Caco-2 (cell line): ENCODE measurements around the gene SLC38A11. TPM values are rescaled to one million over a fixed set of nuclear protein-coding genes. Genes with fewer than 3 reads are reported as not detected.

Source experiments
- BruUV-seq: library from RNA; stranded (reverse); fragments of 400-500 nt; replicated peaks from 2 replicates; lab custom pipeline; 2021; lab: Mats Ljungman, UMichigan
- CTCF ChIA-PET: fragments of 300-600 bp; sonication (Branson Sonifier 250); formaldehyde crosslinking; loops from one replicate; lab custom pipeline; 2022; ENCODE audit warnings: antibody characterized with exemption; lab: Charles Lee
- POLR2A ChIA-PET: fragments of 300-600 bp; sonication (Branson Sonifier 250); formaldehyde crosslinking; loops from one replicate; lab custom pipeline; 2022; ENCODE audit warnings: antibody characterized with exemption; lab: Charles Lee
- DNase-seq, 2 experiments: peaks; one replicate each; pipeline versions ENCODE4 v3.0.0 to v3.0.0-alpha.2; 2020 to 2022
- H3K27me3 ChIP-seq: replicated peaks from 2 replicates; pipeline ENCODE4 v1.6.0; 2011; ENCODE audit warnings: low read length; ENCODE audit not compliant: control insufficient read depth, insufficient read depth
- H3K36me3 ChIP-seq: 2 replicates; pipeline ENCODE4 v1.5.1; 2011; ENCODE audit warnings: low read length; ENCODE audit not compliant: control insufficient read depth, insufficient read depth
- H3K4me1 ChIP-seq: fragments of 250-450 bp; sonication (Bioruptor Pico); 2 replicates; pipeline ENCODE4 v1.5.1; 2020; ENCODE audit warnings: mild to moderate bottlenecking
- H3K4me3 ChIP-seq: 2 replicates; pipeline ENCODE4 v1.5.1; 2011; ENCODE audit warnings: low read depth, mild to moderate bottlenecking, control low read depth, low read length
- H3K9me3 ChIP-seq: fragments of 250-450 bp; sonication (Bioruptor Pico); 2 replicates; pipeline ENCODE4 v1.5.1; 2020; ENCODE audit warnings: mild to moderate bottlenecking, moderate library complexity
- H3K27ac Mint-ChIP-seq: one replicate; pipeline ENCODE4 v1.8.0; 2022; ENCODE audit warnings: mixed read lengths; ENCODE audit not compliant: unreplicated experiment
- H3K27me3 Mint-ChIP-seq: one replicate; pipeline ENCODE4 v1.8.0; 2022; ENCODE audit warnings: mixed read lengths; ENCODE audit not compliant: insufficient read depth, unreplicated experiment
- H3K36me3 Mint-ChIP-seq: one replicate; pipeline ENCODE4 v1.8.0; 2022; ENCODE audit warnings: mild to moderate bottlenecking, mixed read lengths; ENCODE audit not compliant: insufficient read depth, unreplicated experiment
- H3K4me1 Mint-ChIP-seq: one replicate; pipeline ENCODE4 v1.8.0; 2022; ENCODE audit warnings: low read depth, mixed read lengths; ENCODE audit not compliant: unreplicated experiment
- H3K4me3 Mint-ChIP-seq: one replicate; pipeline ENCODE4 v1.8.0; 2022; ENCODE audit warnings: mild to moderate bottlenecking, moderate library complexity, mixed read lengths; ENCODE audit not compliant: unreplicated experiment
- H3K9me3 Mint-ChIP-seq: one replicate; pipeline ENCODE4 v1.8.0; 2022; ENCODE audit warnings: mixed read lengths; ENCODE audit not compliant: unreplicated experiment
- intact Hi-C: fragments of 100-400 bp; cut with micrococcal nuclease; formaldehyde crosslinking; loops from one replicate; pipeline ENCODE4 v1.10.0; 2022; ENCODE audit not compliant: unreplicated experiment
- total RNA-seq: library from RNA; stranded (reverse); gene quantifications from 2 replicates; pipeline ENCODE4 v1.2.3, GENCODE V29; 2022
- TF ChIP-seq, protein P1 (sequence below), 2 experiments: fragments of 200-600 bp in 1 of 2; IDR thresholded peaks; 1 replicate in 1 of 2; 2 replicates in 1 of 2; pipeline versions ENCODE4 v1.5.1 to v1.8.0; 2011 to 2022; ENCODE audit warnings: antibody characterized with exemption in 1 of 2, control low read depth in 1 of 2, inconsistent platforms in 1 of 2, low read depth in 1 of 2, low read length in 1 of 2, mild to moderate bottlenecking in 1 of 2, moderate library complexity in 1 of 2; ENCODE audit not compliant: insufficient read depth in 1 of 2, severe bottlenecking in 1 of 2, unreplicated experiment in 1 of 2

The SLC38A11 gene
- total RNA-seq, 1 experiment from 2014 or later = 1.6 TPM

DNA sequence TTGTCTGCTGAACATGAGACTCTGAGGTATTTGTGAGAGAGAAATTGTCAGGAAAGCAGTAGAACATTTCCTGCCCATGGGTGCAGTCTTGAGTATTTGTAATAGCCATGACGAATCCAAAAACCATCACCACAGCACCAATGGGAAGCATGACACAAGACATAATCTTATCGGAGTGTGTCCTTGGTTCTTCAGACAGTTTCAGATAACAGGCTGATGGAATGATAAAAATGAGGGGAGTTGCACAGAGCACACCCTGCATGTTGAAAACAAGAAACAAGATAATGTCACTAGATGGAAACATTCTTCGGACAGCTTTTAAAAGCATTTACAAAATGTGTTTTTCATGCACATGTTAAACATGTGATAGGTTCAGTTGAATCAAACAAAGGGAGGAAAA is 56.9 kb downstream of the SLC38A11 start:
- Mint-ChIP-seq H3K9me3 (peaks cover 20% of the 10 kb centered on the region), H3K4me1 (peaks cover 26% of the 10 kb centered on the region), H3K36me3 (peaks cover 4% of the 10 kb centered on the region), H3K4me3 (peak overlapping the region; percentile 65), H3K27me3 (no peaks in the 10 kb centered on the region), H3K27ac (peak overlapping the region; percentile 72)
- no TSS peak for BruUV-seq
- TF ChIP-seq, protein P1, sequence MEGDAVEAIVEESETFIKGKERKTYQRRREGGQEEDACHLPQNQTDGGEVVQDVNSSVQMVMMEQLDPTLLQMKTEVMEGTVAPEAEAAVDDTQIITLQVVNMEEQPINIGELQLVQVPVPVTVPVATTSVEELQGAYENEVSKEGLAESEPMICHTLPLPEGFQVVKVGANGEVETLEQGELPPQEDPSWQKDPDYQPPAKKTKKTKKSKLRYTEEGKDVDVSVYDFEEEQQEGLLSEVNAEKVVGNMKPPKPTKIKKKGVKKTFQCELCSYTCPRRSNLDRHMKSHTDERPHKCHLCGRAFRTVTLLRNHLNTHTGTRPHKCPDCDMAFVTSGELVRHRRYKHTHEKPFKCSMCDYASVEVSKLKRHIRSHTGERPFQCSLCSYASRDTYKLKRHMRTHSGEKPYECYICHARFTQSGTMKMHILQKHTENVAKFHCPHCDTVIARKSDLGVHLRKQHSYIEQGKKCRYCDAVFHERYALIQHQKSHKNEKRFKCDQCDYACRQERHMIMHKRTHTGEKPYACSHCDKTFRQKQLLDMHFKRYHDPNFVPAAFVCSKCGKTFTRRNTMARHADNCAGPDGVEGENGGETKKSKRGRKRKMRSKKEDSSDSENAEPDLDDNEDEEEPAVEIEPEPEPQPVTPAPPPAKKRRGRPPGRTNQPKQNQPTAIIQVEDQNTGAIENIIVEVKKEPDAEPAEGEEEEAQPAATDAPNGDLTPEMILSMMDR (IDR thresholded peaks at IDR 0.05; ENCODE audit: insufficient read depth in 1 of 2, low read depth in 1 of 2, low read length in 1 of 2, severe bottlenecking in 1 of 2, unreplicated experiment in 1 of 2) = no peak
- intact Hi-C loops = loop anchor here (1.0 kb wide), 2 partner anchors 12 to 55 kb away; no protein-coding TSS in a partner anchor
- Histone ChIP-seq H3K9me3 (0 out of 2 replicates have a peak, but pooled peaks cover 3% of the 10 kb centered on the region), H3K27me3 (no peaks in the 10 kb centered on the region), H3K4me1 (peaks cover 34% of the 10 kb centered on the region), H3K36me3 (no peaks in the 10 kb centered on the region), H3K4me3 (no peak overlapping the region)
- ChIA-PET POLR2A (no interaction called here), CTCF (no interaction called here)
- peak; percentile 80 to 83 for DNase-seq

DNA sequence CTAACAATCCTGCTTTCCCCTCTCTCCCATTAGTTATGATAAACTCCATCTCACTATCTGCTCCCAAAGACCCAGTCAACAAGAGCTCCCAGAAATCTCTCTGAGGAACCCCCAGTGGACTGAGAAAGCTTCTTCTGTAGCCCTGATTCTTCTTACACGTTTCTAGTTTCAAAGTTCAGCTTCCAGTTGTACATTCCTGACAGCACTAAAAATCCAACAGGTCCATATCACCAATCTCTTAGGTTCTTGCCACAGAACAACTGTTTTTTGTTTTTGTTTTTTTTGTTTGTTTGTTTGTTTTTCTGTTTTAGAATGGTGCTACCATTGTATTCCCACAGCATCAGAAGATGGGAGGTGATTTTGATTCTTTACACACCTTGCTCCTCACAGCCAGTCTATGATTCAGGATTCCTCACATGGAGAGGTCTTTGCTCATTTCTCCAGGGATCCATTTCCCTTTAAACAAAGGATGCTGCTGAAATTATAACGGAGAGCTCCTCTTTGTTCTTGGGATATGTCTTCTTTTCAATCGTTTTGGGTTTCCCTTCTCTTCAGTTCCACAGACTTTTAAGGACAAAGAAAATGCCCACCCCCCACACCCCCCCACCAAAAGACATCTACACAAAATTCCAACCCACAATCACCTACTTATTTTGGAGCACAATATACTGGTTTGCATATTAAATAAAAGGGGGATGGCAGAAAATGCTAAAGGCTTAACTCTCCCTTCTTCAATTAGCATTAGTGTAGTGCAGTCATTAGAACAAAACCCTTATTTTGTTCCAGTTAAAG is 57.7 kb downstream of the SLC38A11 start:
- POLR2A ChIA-PET = interaction anchor here (0.8 kb wide), 1 partner anchor 1717 kb away, joined by 3 read pairs; no protein-coding TSS in a partner anchor
- Mint-ChIP-seq H3K4me3 (no peak overlapping the region), H3K27ac (peak overlapping the region; percentile 72), H3K36me3 (peaks cover 4% of the 10 kb centered on the region), H3K9me3 (peaks cover 20% of the 10 kb centered on the region), H3K27me3 (no peaks in the 10 kb centered on the region), H3K4me1 (peaks cover 26% of the 10 kb centered on the region)
- Histone ChIP-seq H3K4me1 (peaks cover 34% of the 10 kb centered on the region), H3K27me3 (no peaks in the 10 kb centered on the region), H3K36me3 (no peaks in the 10 kb centered on the region), H3K4me3 (no peak overlapping the region), H3K9me3 (0 out of 2 replicates have a peak, but pooled peaks cover 3% of the 10 kb centered on the region)
- CTCF ChIA-PET = no interaction called here
- DNase-seq = no peak
- intact Hi-C loops = loop anchor here (1.0 kb wide), 2 partner anchors 13 to 54 kb away; no protein-coding TSS in a partner anchor
- TF ChIP-seq, protein P1 (IDR thresholded peaks at IDR 0.05; ENCODE audit: insufficient read depth in 1 of 2, low read depth in 1 of 2, low read length in 1 of 2, severe bottlenecking in 1 of 2, unreplicated experiment in 1 of 2) = no peak
- BruUV-seq = TSS peak; percentile 88

DNA sequence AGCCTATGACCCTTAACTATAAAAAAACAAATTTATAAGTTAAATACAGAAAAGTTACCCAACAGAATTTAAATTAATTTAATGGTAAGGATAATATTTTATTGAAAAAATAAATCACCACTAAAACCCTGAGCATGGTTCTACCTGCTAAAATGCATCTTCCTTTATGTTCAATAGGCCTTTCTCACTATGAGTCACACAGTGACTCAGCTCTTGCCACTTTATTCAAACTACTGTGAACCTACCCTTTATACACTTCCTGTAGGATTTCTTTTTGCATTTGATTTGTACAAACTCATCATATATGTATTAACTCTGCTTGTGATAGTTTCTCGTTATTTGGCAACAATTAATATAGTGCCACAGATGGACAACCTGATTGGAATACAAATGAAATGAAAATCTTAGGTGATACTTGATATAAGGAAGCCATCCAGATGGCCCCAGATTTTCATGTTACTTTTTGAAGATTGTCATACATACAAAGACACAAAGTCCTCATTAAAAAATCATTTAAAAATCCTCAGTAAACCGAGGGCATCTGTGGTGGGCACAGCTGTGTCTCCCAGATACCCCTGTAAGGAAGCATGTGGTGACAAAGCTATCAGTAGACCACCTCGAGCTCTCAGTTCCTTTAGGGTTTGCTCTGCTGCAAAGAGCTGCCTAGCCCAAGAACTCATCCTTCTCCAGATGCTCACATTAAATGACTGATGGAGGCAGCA is 58.5 kb downstream of the SLC38A11 start:
- POLR2A ChIA-PET = interaction anchor here (1.1 kb wide), 1 partner anchor 55 kb away, joined by 3 read pairs; no protein-coding TSS in a partner anchor
- H3K9me3 ChIP-seq = 0 out of 2 replicates have a peak, but pooled peaks cover 3% of the 10 kb centered on the region
- no peak for DNase-seq
- intact Hi-C loops = no loop called here
- H3K27me3 ChIP-seq = no peaks in the 10 kb centered on the region
- peaks cover 20% of the 10 kb centered on the region for H3K9me3 Mint-ChIP-seq
- peaks cover 4% of the 10 kb centered on the region for H3K36me3 Mint-ChIP-seq
- H3K27ac Mint-ChIP-seq = peak overlapping the region; percentile 72
- no TSS peak for BruUV-seq
- no peaks in the 10 kb centered on the region for H3K27me3 Mint-ChIP-seq
- no peaks in the 10 kb centered on the region for H3K36me3 ChIP-seq
- peaks cover 34% of the 10 kb centered on the region for H3K4me1 ChIP-seq
- H3K4me1 Mint-ChIP-seq = peaks cover 26% of the 10 kb centered on the region
- CTCF ChIA-PET = no interaction called here
- H3K4me3 ChIP-seq = no peak overlapping the region
- TF ChIP-seq, protein P1 (IDR thresholded peaks at IDR 0.05; ENCODE audit: insufficient read depth in 1 of 2, low read depth in 1 of 2, low read length in 1 of 2, severe bottlenecking in 1 of 2, unreplicated experiment in 1 of 2) = no peak
- no peak overlapping the region for H3K4me3 Mint-ChIP-seq
